Bronchus fibroblast of lung (primary cell): ENCODE measurements around the gene RAPH1. TPM values are rescaled to one million over a fixed set of nuclear protein-coding genes. Genes with fewer than 3 reads are reported as not detected.

ENCODE experiments used
- total RNA-seq: library from RNA; depleted of rRNA; stranded (reverse); fragments of >200 nt; gene quantifications from 2 replicates; pipeline ENCODE4 v1.2.3, GENCODE V29; 2015

Gene RAPH1
- 3.6 and 6.2 TPM in 2 replicates for total RNA-seq

GRCh38 chr2:203535078-203535783, at the start of gene RAPH1:
Gene RAPH1, minus strand, starts transcription at chr2:203535301. Its CDS starts 39,948 bp downstream, at chr2:203495353.

Other genes starting within 250 kb of the RAPH1 start
- 27.2 and 32.4 TPM in 2 replicates for gene ABI2, start 206.9 kb downstream of the RAPH1 start, total RNA-seq
- not detected in 2 replicates for gene CD28, start 171.3 kb upstream of the RAPH1 start, total RNA-seq